WTC11 (cell line): ENCODE measurements around the gene ZNF41. TPM values are rescaled to one million over a fixed set of nuclear protein-coding genes. Genes with fewer than 3 reads are reported as not detected.

Experiments used
- ATAC-seq: fragments of 200-7000 bp; cut with Tn5 transposase; 2 replicates; pipeline ENCODE4 v1.10.0; 2021; ENCODE audit warnings: mild to moderate bottlenecking, moderate library complexity
- CTCF ChIA-PET: fragments of 300-600 bp; sonication (Branson Sonifier 250); formaldehyde crosslinking; loops from one replicate; lab custom pipeline; 2021; ENCODE audit warnings: antibody characterized with exemption; lab: Charles Lee
- POLR2A ChIA-PET: fragments of 350-600 bp; sonication (Branson Sonifier 250); formaldehyde crosslinking; loops from one replicate; lab custom pipeline; 2021; ENCODE audit warnings: antibody characterized with exemption; lab: Charles Lee
- DNase-seq: peaks from one replicate; pipeline ENCODE4 v3.0.0; 2021; ENCODE audit warnings: low spot score
- H3K27ac Mint-ChIP-seq: 2 replicates; pipeline ENCODE4 v1.8.0; 2021; ENCODE audit warnings: mixed read lengths
- H3K27me3 Mint-ChIP-seq: 2 replicates; pipeline ENCODE4 v1.8.0; 2021; ENCODE audit warnings: low read depth, mild to moderate bottlenecking, moderate library complexity, mixed read lengths
- H3K36me3 Mint-ChIP-seq: 2 replicates; pipeline ENCODE4 v1.8.0; 2021; ENCODE audit warnings: mixed read lengths
- H3K4me1 Mint-ChIP-seq: 2 replicates; pipeline ENCODE4 v1.8.0; 2022; ENCODE audit warnings: mixed read lengths
- H3K4me3 Mint-ChIP-seq: 2 replicates; pipeline ENCODE4 v1.8.0; 2021; ENCODE audit warnings: mild to moderate bottlenecking, moderate library complexity, mixed read lengths
- H3K9me3 Mint-ChIP-seq: 2 replicates; pipeline ENCODE4 v1.8.0; 2021; ENCODE audit warnings: mixed read lengths
- EMX1 ChIP-seq: fragments of 250-450 bp; sonication (Bioruptor Pico); IDR thresholded peaks from 2 replicates; pipeline ENCODE4 v1.8.0; 2021; ENCODE audit warnings: mild to moderate bottlenecking
- FOXJ3 ChIP-seq: sonication (generic); formaldehyde crosslinking; IDR thresholded peaks from 2 replicates; pipeline ENCODE4 v1.9.0; 2021; ENCODE audit warnings: missing genetic modification reagents, mild to moderate bottlenecking, borderline replicate concordance
- IRF2 ChIP-seq: sonication (generic); formaldehyde crosslinking; IDR thresholded peaks from 2 replicates; pipeline ENCODE4 v1.8.0; 2022; ENCODE audit warnings: low read depth, missing genetic modification reagents, borderline replicate concordance
- MYBL2 ChIP-seq: sonication (generic); formaldehyde crosslinking; IDR thresholded peaks from 2 replicates; pipeline ENCODE4 v1.8.1; 2023; ENCODE audit warnings: mild to moderate bottlenecking, moderate library complexity, missing genetic modification reagents
- NR1H2 ChIP-seq: sonication (generic); formaldehyde crosslinking; IDR thresholded peaks from 2 replicates; pipeline ENCODE4 v1.9.0; 2021; ENCODE audit warnings: mild to moderate bottlenecking, moderate library complexity, missing genetic modification reagents
- OVOL2 ChIP-seq: fragments of 250-450 bp; sonication (Bioruptor Pico); IDR thresholded peaks from 2 replicates; pipeline ENCODE4 v1.9.0; 2021; ENCODE audit warnings: mild to moderate bottlenecking, borderline replicate concordance
- RELA ChIP-seq: sonication (generic); formaldehyde crosslinking; IDR thresholded peaks from 2 replicates; pipeline ENCODE4 v1.8.1; 2022; ENCODE audit warnings: missing genetic modification reagents, mild to moderate bottlenecking, borderline replicate concordance
- SMAD3 ChIP-seq: sonication (generic); formaldehyde crosslinking; IDR thresholded peaks from 2 replicates; pipeline ENCODE4 v1.8.0; 2022; ENCODE audit warnings: missing genetic modification reagents, mild to moderate bottlenecking, borderline replicate concordance
- SP1 ChIP-seq: sonication (generic); formaldehyde crosslinking; conservative IDR thresholded peaks from 2 replicates; pipeline ENCODE4 v1.8.1; 2022; ENCODE audit warnings: missing genetic modification reagents
- ZNF138 ChIP-seq: sonication (generic); formaldehyde crosslinking; conservative IDR thresholded peaks from 2 replicates; pipeline ENCODE4 v1.8.1; 2022; ENCODE audit warnings: mild to moderate bottlenecking, moderate library complexity, missing genetic modification reagents
- ZNF232 ChIP-seq: sonication (generic); formaldehyde crosslinking; IDR thresholded peaks from 2 replicates; pipeline ENCODE4 v1.8.0; 2022; ENCODE audit warnings: mild to moderate bottlenecking, missing genetic modification reagents
- ZNF423 ChIP-seq: fragments of 250-450 bp; sonication (Bioruptor Pico); IDR thresholded peaks from 2 replicates; pipeline ENCODE4 v2.1.2; 2022; ENCODE audit warnings: mild to moderate bottlenecking, moderate library complexity
- total RNA-seq: library from RNA; stranded (reverse); gene quantifications from 3 replicates; pipeline ENCODE4 v1.2.3, GENCODE V29; 2021
- TF ChIP-seq, protein P1 (sequence below): sonication (generic); formaldehyde crosslinking; IDR thresholded peaks from 2 replicates; pipeline ENCODE4 v1.8.0; 2023; ENCODE audit warnings: mild to moderate bottlenecking, missing genetic modification reagents
- TF ChIP-seq, protein P2 (sequence below): sonication (generic); formaldehyde crosslinking; IDR thresholded peaks from 2 replicates; pipeline ENCODE4 v1.8.1; 2023; ENCODE audit warnings: mild to moderate bottlenecking, missing genetic modification reagents
- TF ChIP-seq, protein P3 (sequence below): sonication (generic); formaldehyde crosslinking; conservative IDR thresholded peaks from 2 replicates; pipeline ENCODE4 v1.8.1; 2022; ENCODE audit warnings: mild to moderate bottlenecking, missing genetic modification reagents
- TF ChIP-seq, protein P4 (sequence below): sonication (generic); formaldehyde crosslinking; IDR thresholded peaks from 2 replicates; pipeline ENCODE4 v1.8.1; 2023; ENCODE audit warnings: mild to moderate bottlenecking, missing genetic modification reagents, moderate library complexity
- TF ChIP-seq, protein P5 (sequence below): fragments of 250-450 bp; sonication (Bioruptor Pico); IDR thresholded peaks from 2 replicates; pipeline ENCODE4 v1.9.0; 2021; ENCODE audit warnings: mild to moderate bottlenecking
- TF ChIP-seq, protein P6 (sequence below): fragments of 250-450 bp; sonication (Bioruptor Pico); IDR thresholded peaks from 2 replicates; pipeline ENCODE4 v1.9.0; 2021; ENCODE audit warnings: mild to moderate bottlenecking, borderline replicate concordance

ZNF41 gene
- total RNA-seq, 1 experiment from 2014 or later: 4.9 TPM

DNA sequence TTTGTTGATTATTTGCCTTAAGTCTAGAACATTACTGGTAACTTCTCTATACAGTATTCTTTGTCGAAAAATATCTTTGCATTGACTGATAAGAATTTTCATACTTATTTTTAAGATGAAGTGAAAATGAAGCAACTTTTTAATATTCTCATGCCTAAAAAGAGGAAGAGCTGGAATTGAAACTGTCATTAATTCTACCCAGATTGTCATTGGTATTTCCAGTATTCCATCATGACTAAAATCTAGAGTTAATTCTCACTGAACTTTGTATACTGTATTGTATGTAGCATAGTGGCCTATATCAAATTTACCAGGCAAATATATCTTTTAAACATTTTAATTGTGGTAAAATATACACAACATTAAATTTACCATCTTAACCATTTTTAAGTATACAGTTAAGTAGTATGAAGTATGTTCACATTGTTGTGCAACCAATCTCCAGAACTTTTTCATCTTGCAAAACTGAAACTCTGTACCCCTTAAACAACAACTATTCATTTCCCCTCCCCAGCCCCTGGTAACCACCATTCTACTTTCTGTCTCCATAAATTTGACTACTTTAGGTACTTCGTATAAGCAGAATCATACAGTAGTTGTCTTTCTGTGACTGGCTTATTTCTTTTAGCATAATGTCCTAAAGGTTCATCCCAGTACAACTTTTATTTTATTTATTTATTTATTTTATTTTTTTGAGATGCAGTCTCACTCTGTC is 24.3 kb upstream of the ZNF41 start (continued):
- TF ChIP-seq, protein P1, sequence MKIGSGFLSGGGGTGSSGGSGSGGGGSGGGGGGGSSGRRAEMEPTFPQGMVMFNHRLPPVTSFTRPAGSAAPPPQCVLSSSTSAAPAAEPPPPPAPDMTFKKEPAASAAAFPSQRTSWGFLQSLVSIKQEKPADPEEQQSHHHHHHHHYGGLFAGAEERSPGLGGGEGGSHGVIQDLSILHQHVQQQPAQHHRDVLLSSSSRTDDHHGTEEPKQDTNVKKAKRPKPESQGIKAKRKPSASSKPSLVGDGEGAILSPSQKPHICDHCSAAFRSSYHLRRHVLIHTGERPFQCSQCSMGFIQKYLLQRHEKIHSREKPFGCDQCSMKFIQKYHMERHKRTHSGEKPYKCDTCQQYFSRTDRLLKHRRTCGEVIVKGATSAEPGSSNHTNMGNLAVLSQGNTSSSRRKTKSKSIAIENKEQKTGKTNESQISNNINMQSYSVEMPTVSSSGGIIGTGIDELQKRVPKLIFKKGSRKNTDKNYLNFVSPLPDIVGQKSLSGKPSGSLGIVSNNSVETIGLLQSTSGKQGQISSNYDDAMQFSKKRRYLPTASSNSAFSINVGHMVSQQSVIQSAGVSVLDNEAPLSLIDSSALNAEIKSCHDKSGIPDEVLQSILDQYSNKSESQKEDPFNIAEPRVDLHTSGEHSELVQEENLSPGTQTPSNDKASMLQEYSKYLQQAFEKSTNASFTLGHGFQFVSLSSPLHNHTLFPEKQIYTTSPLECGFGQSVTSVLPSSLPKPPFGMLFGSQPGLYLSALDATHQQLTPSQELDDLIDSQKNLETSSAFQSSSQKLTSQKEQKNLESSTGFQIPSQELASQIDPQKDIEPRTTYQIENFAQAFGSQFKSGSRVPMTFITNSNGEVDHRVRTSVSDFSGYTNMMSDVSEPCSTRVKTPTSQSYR (CRISPR knock-in tag): no peak
- TF ChIP-seq SP1 (CRISPR knock-in tag) (no peak), OVOL2 (CRISPR knock-in tag) (no peak)
- TF ChIP-seq, protein P2, sequence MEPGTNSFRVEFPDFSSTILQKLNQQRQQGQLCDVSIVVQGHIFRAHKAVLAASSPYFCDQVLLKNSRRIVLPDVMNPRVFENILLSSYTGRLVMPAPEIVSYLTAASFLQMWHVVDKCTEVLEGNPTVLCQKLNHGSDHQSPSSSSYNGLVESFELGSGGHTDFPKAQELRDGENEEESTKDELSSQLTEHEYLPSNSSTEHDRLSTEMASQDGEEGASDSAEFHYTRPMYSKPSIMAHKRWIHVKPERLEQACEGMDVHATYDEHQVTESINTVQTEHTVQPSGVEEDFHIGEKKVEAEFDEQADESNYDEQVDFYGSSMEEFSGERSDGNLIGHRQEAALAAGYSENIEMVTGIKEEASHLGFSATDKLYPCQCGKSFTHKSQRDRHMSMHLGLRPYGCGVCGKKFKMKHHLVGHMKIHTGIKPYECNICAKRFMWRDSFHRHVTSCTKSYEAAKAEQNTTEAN (CRISPR knock-in tag): no peak

DNA sequence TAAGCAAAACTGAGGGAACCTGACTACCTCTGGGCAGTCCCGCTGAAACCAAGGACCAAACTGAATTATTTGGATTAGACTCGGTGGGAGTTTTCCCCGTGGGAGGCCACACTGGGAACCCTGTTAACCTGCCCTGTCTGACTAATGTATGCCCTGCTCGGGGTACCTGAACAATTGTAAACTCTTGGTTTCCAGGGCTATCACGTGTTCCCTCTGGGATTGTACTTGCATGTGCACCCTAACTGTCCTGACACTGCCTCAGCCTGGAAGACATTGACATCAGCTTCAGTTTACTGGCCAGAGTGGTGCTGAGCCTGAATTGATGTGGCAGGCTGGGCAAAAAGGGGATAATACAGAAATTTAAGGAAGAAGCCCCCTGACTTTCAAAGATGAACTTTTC is 20.1 kb upstream of the ZNF41 start:
- no peak overlapping the region for H3K4me3 Mint-ChIP-seq
- no peak for DNase-seq
- H3K27ac Mint-ChIP-seq: no peak overlapping the region
- CTCF ChIA-PET: no interaction called here
- H3K9me3 Mint-ChIP-seq: no peaks in the 10 kb centered on the region
- no peaks in the 10 kb centered on the region for H3K27me3 Mint-ChIP-seq
- ATAC-seq: no peak
- H3K36me3 Mint-ChIP-seq: no peaks in the 10 kb centered on the region
- H3K4me1 Mint-ChIP-seq: peaks cover 35% of the 10 kb centered on the region
- TF ChIP-seq OVOL2 (CRISPR knock-in tag) (no peak), ZNF232 (CRISPR knock-in tag) (no peak), MYBL2 (CRISPR knock-in tag) (no peak), IRF2 (no peak), FOXJ3 (CRISPR knock-in tag) (no peak), EMX1 (CRISPR knock-in tag) (no peak), NR1H2 (no peak), ZNF138 (CRISPR knock-in tag) (no peak), ZNF423 (no peak), SMAD3 (CRISPR knock-in tag) (no peak), RELA (CRISPR knock-in tag) (no peak)
- TF ChIP-seq, protein P3, sequence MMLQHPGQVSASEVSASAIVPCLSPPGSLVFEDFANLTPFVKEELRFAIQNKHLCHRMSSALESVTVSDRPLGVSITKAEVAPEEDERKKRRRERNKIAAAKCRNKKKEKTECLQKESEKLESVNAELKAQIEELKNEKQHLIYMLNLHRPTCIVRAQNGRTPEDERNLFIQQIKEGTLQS (CRISPR knock-in tag): no peak
- TF ChIP-seq, protein P4, sequence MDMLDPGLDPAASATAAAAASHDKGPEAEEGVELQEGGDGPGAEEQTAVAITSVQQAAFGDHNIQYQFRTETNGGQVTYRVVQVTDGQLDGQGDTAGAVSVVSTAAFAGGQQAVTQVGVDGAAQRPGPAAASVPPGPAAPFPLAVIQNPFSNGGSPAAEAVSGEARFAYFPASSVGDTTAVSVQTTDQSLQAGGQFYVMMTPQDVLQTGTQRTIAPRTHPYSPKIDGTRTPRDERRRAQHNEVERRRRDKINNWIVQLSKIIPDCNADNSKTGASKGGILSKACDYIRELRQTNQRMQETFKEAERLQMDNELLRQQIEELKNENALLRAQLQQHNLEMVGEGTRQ (CRISPR knock-in tag): no peak
- TF ChIP-seq, protein P5, sequence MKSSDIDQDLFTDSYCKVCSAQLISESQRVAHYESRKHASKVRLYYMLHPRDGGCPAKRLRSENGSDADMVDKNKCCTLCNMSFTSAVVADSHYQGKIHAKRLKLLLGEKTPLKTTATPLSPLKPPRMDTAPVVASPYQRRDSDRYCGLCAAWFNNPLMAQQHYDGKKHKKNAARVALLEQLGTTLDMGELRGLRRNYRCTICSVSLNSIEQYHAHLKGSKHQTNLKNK (CRISPR knock-in tag): no peak
- POLR2A ChIA-PET: no interaction called here

DNA sequence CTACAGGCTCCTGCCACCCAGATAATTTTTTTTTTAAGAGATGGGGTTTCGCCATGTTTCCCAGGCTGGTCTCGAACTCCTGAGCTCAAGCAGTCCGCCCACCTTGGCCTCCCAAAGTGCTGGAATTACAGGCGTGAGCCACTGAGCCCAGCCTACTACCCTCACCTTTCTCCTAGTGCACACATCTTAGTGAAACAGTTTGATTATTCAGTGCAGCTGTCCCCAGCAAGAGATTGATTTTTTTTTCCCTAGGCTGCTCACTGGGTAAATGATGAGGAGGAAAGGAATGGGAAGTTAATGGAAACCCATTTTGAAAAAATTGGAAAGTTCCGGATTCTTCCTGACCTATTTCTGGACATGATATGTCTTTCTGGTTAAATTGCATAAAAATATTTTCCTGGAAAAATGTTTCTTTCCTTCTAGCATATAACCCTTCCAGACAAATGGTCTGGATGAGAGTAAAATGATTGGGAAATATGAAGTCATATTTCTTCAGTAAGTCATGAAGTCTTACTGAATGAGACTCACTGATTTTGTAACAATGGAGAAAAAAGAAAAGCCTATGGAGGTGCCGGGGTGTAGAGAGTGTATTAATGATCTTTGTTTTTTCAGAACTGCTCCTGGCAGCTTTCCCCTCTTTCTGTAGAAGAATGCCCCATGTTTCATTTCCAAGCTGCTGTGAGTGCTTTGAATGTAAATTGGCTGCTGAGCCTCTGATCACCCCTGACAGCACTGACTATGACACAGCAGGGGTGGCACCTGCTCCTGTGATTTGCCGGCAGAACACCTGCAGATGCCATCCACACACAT is 19.5 kb upstream of the ZNF41 start:
- no peaks in the 10 kb centered on the region for H3K36me3 Mint-ChIP-seq
- TF ChIP-seq, protein P6, sequence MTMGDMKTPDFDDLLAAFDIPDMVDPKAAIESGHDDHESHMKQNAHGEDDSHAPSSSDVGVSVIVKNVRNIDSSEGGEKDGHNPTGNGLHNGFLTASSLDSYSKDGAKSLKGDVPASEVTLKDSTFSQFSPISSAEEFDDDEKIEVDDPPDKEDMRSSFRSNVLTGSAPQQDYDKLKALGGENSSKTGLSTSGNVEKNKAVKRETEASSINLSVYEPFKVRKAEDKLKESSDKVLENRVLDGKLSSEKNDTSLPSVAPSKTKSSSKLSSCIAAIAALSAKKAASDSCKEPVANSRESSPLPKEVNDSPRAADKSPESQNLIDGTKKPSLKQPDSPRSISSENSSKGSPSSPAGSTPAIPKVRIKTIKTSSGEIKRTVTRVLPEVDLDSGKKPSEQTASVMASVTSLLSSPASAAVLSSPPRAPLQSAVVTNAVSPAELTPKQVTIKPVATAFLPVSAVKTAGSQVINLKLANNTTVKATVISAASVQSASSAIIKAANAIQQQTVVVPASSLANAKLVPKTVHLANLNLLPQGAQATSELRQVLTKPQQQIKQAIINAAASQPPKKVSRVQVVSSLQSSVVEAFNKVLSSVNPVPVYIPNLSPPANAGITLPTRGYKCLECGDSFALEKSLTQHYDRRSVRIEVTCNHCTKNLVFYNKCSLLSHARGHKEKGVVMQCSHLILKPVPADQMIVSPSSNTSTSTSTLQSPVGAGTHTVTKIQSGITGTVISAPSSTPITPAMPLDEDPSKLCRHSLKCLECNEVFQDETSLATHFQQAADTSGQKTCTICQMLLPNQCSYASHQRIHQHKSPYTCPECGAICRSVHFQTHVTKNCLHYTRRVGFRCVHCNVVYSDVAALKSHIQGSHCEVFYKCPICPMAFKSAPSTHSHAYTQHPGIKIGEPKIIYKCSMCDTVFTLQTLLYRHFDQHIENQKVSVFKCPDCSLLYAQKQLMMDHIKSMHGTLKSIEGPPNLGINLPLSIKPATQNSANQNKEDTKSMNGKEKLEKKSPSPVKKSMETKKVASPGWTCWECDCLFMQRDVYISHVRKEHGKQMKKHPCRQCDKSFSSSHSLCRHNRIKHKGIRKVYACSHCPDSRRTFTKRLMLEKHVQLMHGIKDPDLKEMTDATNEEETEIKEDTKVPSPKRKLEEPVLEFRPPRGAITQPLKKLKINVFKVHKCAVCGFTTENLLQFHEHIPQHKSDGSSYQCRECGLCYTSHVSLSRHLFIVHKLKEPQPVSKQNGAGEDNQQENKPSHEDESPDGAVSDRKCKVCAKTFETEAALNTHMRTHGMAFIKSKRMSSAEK (CRISPR knock-in tag): no peak
- H3K27ac Mint-ChIP-seq: no peak overlapping the region
- H3K4me3 Mint-ChIP-seq: no peak overlapping the region
- H3K27me3 Mint-ChIP-seq: no peaks in the 10 kb centered on the region
- ChIA-PET CTCF (no interaction called here), POLR2A (no interaction called here)
- H3K9me3 Mint-ChIP-seq: no peaks in the 10 kb centered on the region
- ATAC-seq (no peak), DNase-seq (no peak)
- H3K4me1 Mint-ChIP-seq: peaks cover 35% of the 10 kb centered on the region
